ENCODE measurements around the gene TSEN2. TPM values are rescaled to one million over a fixed set of nuclear protein-coding genes. Genes with fewer than 3 reads are reported as not detected.

TSEN2 gene
- polyA plus RNA-seq, 2 of the 4 experiments (the other 2 are of a cell fraction), result 24.9 to 33.1 TPM

DNA sequence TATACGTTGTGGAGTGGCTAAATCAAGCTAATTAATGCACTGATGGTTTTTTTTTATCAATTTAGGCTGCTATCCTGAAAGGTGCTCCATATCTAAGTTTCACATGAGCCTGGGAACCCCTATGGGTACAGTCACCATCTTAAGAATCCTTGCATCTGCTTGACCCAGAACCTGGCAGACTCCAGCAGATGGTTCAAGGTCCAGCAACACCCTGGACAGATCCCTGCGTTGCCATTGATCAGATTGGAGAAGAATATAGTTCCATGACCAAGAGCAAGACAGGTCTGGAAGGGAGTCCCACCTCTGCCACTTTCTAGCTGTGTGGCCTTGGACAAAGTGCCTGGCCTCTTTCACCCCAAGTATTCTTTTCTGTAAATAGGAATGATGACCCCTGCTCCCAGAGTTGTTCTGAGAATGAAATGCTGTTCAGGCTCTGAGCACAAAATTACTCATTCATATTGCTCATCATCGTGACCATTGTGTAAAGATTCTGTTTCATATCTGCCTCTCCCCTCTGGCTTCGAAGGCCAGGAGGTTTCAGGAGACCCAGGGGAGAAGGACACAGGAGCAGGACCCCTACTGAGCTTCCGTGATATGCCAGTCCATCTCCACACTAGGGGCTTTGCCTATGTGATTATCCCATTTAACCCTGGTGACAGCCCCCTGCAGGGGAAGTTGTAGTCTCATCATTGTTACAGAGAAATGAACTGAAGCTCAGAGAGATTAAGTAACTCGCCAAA is 30.0 kb upstream of the TSEN2 start:
- peak overlapping the region in 1 of 2 experiments; percentile 54; a peak in 2 of 6 replicates for H3K27ac ChIP-seq
- H3K4me3 ChIP-seq, result no peak overlapping the region
- ChIA-PET CTCF (interaction anchor here (1.0 to 1.9 kb wide), 6 partner anchors 13 to 319 kb away, joined by 3 to 9 read pairs (median 4); no protein-coding TSS in a partner anchor), POLR2A (interaction anchor here (0.6 kb wide), 1 partner anchor 175 kb away, joined by 7 read pairs; no protein-coding TSS in a partner anchor)
- 48% methylated on average over 6 of the region's 6 CpGs for WGBS (ENCODE audit: missing lambda C conversion rate)
- ATAC-seq (peak; percentile 49 to 51; a peak in 5 of 6 replicates), DNase-seq (ENCODE audit: low read depth in 1 of 2, low spot score in 1 of 2) (no peak), FAIRE-seq (no peak)
- peak overlapping the region; percentile 46 for H3K4me2 ChIP-seq
- TF ChIP-seq CEBPB (IDR thresholded peaks at IDR 0.05) (no peak), MAZ (IDR thresholded peaks at IDR 0.05; ENCODE audit: borderline replicate concordance, low read depth, low read length) (no peak), RFX5 (IDR thresholded peaks at IDR 0.05) (no peak), ZFP36 (IDR thresholded peaks at IDR 0.05; ENCODE audit: borderline replicate concordance, partially characterized antibody) (no peak), ESRRA (IDR thresholded peaks at IDR 0.05; ENCODE audit: borderline replicate concordance, low read length) (no peak), ZSCAN20 (CRISPR knock-in tag; IDR thresholded peaks at IDR 0.05) (no peak)
- TF ChIP-seq, protein P1, sequence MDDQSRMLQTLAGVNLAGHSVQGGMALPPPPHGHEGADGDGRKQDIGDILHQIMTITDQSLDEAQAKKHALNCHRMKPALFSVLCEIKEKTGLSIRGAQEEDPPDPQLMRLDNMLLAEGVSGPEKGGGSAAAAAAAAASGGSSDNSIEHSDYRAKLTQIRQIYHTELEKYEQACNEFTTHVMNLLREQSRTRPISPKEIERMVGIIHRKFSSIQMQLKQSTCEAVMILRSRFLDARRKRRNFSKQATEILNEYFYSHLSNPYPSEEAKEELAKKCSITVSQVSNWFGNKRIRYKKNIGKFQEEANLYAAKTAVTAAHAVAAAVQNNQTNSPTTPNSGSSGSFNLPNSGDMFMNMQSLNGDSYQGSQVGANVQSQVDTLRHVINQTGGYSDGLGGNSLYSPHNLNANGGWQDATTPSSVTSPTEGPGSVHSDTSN (IDR thresholded peaks at IDR 0.05), result no peak
- TF ChIP-seq, protein P2, sequence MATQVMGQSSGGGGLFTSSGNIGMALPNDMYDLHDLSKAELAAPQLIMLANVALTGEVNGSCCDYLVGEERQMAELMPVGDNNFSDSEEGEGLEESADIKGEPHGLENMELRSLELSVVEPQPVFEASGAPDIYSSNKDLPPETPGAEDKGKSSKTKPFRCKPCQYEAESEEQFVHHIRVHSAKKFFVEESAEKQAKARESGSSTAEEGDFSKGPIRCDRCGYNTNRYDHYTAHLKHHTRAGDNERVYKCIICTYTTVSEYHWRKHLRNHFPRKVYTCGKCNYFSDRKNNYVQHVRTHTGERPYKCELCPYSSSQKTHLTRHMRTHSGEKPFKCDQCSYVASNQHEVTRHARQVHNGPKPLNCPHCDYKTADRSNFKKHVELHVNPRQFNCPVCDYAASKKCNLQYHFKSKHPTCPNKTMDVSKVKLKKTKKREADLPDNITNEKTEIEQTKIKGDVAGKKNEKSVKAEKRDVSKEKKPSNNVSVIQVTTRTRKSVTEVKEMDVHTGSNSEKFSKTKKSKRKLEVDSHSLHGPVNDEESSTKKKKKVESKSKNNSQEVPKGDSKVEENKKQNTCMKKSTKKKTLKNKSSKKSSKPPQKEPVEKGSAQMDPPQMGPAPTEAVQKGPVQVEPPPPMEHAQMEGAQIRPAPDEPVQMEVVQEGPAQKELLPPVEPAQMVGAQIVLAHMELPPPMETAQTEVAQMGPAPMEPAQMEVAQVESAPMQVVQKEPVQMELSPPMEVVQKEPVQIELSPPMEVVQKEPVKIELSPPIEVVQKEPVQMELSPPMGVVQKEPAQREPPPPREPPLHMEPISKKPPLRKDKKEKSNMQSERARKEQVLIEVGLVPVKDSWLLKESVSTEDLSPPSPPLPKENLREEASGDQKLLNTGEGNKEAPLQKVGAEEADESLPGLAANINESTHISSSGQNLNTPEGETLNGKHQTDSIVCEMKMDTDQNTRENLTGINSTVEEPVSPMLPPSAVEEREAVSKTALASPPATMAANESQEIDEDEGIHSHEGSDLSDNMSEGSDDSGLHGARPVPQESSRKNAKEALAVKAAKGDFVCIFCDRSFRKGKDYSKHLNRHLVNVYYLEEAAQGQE (IDR thresholded peaks at IDR 0.05), result no peak
- TF ChIP-seq, protein P3, sequence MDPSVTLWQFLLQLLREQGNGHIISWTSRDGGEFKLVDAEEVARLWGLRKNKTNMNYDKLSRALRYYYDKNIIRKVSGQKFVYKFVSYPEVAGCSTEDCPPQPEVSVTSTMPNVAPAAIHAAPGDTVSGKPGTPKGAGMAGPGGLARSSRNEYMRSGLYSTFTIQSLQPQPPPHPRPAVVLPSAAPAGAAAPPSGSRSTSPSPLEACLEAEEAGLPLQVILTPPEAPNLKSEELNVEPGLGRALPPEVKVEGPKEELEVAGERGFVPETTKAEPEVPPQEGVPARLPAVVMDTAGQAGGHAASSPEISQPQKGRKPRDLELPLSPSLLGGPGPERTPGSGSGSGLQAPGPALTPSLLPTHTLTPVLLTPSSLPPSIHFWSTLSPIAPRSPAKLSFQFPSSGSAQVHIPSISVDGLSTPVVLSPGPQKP (IDR thresholded peaks at IDR 0.05; ENCODE audit: low read depth, low read length), result no peak
- H3K4me1 ChIP-seq, result peaks cover 13% of the 10 kb centered on the region
- H3K9me3 ChIP-seq, result no peaks in the 10 kb centered on the region

DNA sequence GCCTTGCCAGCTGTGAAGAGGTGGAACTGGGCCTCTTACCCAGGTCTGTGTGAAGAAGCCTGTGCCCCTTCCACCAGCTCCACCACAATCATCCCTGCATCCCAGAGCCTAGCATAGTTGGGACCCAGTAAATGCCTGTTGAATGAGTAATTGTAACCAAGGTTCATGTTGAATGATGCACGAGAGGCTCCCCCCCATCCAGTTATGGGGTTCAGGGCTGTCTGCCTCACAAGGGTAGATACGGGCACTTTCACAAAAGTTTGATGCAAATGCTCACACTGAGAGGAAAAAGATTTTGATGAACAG is 29.5 kb upstream of the TSEN2 start:
- ChIA-PET POLR2A (interaction anchor here (0.6 kb wide), 1 partner anchor 176 kb away, joined by 7 read pairs; no protein-coding TSS in a partner anchor), CTCF (interaction anchor here (1.0 to 1.9 kb wide), 6 partner anchors 13 to 320 kb away, joined by 3 to 9 read pairs (median 4); no protein-coding TSS in a partner anchor)
- DNase-seq (ENCODE audit: low read depth in 1 of 2, low spot score in 1 of 2), result no peak

DNA sequence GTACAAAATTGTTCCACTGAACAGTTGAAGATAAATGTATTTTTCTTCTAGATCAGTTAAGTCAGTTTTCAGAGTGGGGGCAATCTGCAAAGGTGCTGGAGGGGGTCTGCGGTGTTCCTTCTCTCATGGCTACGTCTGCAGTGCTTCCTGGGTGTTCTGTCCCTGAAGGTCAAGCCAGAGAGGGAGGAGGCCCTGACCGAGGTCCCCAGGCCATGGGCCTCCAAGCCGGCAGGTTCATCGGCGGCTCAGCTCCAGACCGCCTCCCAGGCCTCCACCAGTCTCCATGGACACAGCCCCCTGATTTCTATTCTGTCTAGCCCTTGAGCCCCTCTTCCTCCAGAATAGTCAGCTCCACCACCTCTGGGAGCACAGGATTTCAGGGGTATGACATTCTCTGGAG is 28.5 kb upstream of the TSEN2 start:
- H3K27ac ChIP-seq, result no peak overlapping the region
- peaks cover 13% of the 10 kb centered on the region for H3K4me1 ChIP-seq
- WGBS (ENCODE audit: missing lambda C conversion rate), result 90% methylated on average over 7 of the region's 7 CpGs
- ChIA-PET CTCF (interaction anchor here (0.6 to 1.9 kb wide), 5 partner anchors 9 to 321 kb away, joined by 3 to 9 read pairs (median 3); no protein-coding TSS in a partner anchor), POLR2A (no interaction called here)
- DNase-seq (ENCODE audit: low read depth in 1 of 2, low spot score in 1 of 2) (no peak), FAIRE-seq (no peak), ATAC-seq (no peak)
- TF ChIP-seq, protein P4, sequence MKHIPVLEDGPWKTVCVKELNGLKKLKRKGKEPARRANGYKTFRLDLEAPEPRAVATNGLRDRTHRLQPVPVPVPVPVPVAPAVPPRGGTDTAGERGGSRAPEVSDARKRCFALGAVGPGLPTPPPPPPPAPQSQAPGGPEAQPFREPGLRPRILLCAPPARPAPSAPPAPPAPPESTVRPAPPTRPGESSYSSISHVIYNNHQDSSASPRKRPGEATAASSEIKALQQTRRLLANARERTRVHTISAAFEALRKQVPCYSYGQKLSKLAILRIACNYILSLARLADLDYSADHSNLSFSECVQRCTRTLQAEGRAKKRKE (CRISPR knock-in tag; IDR thresholded peaks at IDR 0.05; ENCODE audit: low read depth), result no peak
- no peak for TF ChIP-seq POLR2AphosphoS2 (conservative IDR thresholded peaks at IDR 0.05; ENCODE audit: low read length)
- TF ChIP-seq HEYL (CRISPR knock-in tag; IDR thresholded peaks at IDR 0.05), result no peak
- TF ChIP-seq, protein P5, sequence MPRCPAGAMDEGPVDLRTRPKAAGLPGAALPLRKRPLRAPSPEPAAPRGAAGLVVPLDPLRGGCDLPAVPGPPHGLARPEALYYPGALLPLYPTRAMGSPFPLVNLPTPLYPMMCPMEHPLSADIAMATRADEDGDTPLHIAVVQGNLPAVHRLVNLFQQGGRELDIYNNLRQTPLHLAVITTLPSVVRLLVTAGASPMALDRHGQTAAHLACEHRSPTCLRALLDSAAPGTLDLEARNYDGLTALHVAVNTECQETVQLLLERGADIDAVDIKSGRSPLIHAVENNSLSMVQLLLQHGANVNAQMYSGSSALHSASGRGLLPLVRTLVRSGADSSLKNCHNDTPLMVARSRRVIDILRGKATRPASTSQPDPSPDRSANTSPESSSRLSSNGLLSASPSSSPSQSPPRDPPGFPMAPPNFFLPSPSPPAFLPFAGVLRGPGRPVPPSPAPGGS (IDR thresholded peaks at IDR 0.05), result no peak
- no peak for TF ChIP-seq POLR2A (IDR thresholded peaks at IDR 0.05; ENCODE audit: low read length)
- no peak for TF ChIP-seq EHF (CRISPR knock-in tag; IDR thresholded peaks at IDR 0.05)
- no peak for TF ChIP-seq ZC3H11A (IDR thresholded peaks at IDR 0.05)
- no peak overlapping the region for H3K4me2 ChIP-seq
- no peaks in the 10 kb centered on the region for H3K9me3 ChIP-seq
- H3K4me3 ChIP-seq, result no peak overlapping the region

More for the DNA sequence above, 29.5 kb upstream of the TSEN2 start:
- Histone ChIP-seq H3K9me3 (no peaks in the 10 kb centered on the region), H3K4me1 (peaks cover 13% of the 10 kb centered on the region), H3K4me2 (peak overlapping the region; percentile 46; the same call in 2 of the 3 replicates), H3K4me3 (no peak overlapping the region), H3K27ac (peak overlapping the region in 1 of 2 experiments; percentile 54; a peak in 2 of 6 replicates)
- TF ChIP-seq RAD21 (conservative IDR thresholded peaks at IDR 0.05 in 1 of 2, IDR thresholded peaks at IDR 0.05 in 1 of 2), result no peak
- TF ChIP-seq KDM5A (IDR thresholded peaks at IDR 0.05), result no peak
- TF ChIP-seq, protein P4 (CRISPR knock-in tag; IDR thresholded peaks at IDR 0.05; ENCODE audit: low read depth), result no peak
- WGBS (ENCODE audit: missing lambda C conversion rate), result 69% methylated on average over 2 of the region's 2 CpGs
- FAIRE-seq (no peak), ATAC-seq (peak in 1 of 2 experiments; percentile 31; a peak in 2 of 6 replicates)
